OCI-LY1 (cell line): Measurements from ENCODE around the gene HSPA12A.

Experiments used
- CTCF ChIP-seq: fragments of 200-600 bp; sonication (generic), shearing (Covaris generic); IDR thresholded peaks from 2 replicates; pipeline ENCODE4 v1.5.1; 2017; ENCODE audit warnings: mild to moderate bottlenecking, antibody characterized with exemption, low read length, moderate library complexity, mixed read lengths
- EZH2 ChIP-seq: fragments of 200-600 bp; sonication (generic), shearing (Covaris generic); IDR thresholded peaks from 2 replicates; pipeline ENCODE4 v1.8.0; 2017; ENCODE audit warnings: borderline replicate concordance, mixed run types, mild to moderate bottlenecking, antibody characterized with exemption, low read length, moderate library complexity, mixed read lengths

- TF ChIP-seq CTCF (no peak), EZH2 (no peak)
These were observed 20.6 kb downstream of the HSPA12A start for GRCh38 chr10:116721547-116722392.
